Daoy (cell line): ENCODE results near the gene EZR. TPM values are rescaled to one million over a fixed set of nuclear protein-coding genes. Genes with fewer than 3 reads are reported as not detected.

Source experiments
- DNase-seq: peaks from one replicate; pipeline ENCODE4 v3.0.0-alpha.2; 2015; ENCODE audit warnings: low read depth
- total RNA-seq: library from RNA; depleted of rRNA; stranded (reverse); fragments of >200 nt; shearing (Covaris generic); gene quantifications from 2 replicates; pipeline ENCODE4 v1.2.3, GENCODE V29; 2014

Gene EZR
- total RNA-seq, 1 experiment from 2014 or later, result 325 TPM

- DNase-seq, result no peak
Measured at GRCh38 chr6:158762787-158763433, 56.3 kb downstream of the EZR start.

- DNase-seq, result no peak
Measured at GRCh38 chr6:158761746-158762145, 57.4 kb downstream of the EZR start.

GRCh38 chr6:158760618-158761250 is 58.4 kb downstream of the EZR start:
- DNase-seq, result no peak

- DNase-seq, result no peak
Measured at GRCh38 chr6:158759966-158760617, 59.1 kb downstream of the EZR start.

GRCh38 chr6:158758941-158759479 is 60.2 kb downstream of the EZR start:
- DNase-seq, result no peak

GRCh38 chr6:158758451-158758860 is 60.7 kb downstream of the EZR start:
- DNase-seq, result peak; percentile 53

DNA sequence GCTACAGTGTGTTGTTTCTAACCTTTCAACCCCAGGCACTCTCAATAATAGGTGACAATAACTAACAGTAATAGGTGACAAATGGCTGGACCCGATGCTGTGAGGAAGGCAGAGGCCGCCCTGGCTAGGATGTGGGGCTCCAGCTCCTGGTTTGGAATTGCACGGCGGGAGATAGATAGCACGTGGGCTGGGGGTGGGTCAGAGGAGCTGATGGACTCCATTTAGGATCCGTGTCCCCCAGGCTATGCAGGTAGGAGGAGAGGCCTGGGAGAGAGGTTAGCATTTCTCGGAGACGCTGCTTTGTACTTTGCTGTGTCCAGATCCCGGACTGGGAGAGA is 61.4 kb downstream of the EZR start:
- DNase-seq, result no peak

DNA sequence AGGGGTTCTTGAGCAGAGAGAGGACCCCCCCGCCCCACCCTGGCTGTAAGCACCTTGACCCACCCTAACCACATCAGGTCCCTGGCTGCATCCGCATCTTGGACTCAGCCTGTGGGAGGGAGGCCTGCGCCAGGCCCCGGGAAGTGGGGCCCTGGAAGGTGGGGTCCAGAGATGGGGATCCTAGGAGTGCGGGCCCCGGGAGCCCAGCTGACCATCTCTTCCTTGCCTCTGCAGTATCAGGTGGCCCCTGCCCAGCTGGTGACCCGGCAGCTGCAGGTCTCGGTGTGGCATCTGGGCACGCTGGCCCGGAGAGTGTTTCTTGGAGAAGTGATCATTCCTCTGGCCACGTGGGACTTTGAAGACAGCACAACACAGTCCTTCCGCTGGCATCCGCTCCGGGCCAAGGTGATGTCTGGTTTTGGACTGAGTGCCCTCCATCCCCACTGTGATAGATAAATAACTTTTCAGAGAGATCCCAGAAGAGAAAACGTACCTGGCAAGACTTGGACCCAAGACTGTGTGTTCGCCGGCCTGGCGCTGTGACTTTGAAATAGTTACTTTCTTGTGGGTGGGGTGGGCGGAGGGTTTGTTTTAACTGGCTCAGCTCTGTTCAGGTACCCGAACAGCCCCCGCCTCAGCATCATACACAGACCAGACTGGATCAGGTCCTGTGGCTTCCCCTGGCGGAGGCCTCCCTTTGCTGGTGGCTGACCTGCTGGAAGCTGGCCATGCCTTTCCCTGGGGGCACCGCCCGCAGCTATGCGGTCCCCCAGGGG is 62.0 kb downstream of the EZR start:
- DNase-seq, result no peak

GRCh38 chr6:158756126-158756525 is 63.0 kb downstream of the EZR start:
- no peak for DNase-seq

- DNase-seq, result no peak
Measured at GRCh38 chr6:158755636-158756035, 63.5 kb downstream of the EZR start.

- DNase-seq, result no peak
Measured at GRCh38 chr6:158754738-158755137, 64.4 kb downstream of the EZR start.

- no peak for DNase-seq
Measured at GRCh38 chr6:158753811-158754210, 65.4 kb downstream of the EZR start.

DNA sequence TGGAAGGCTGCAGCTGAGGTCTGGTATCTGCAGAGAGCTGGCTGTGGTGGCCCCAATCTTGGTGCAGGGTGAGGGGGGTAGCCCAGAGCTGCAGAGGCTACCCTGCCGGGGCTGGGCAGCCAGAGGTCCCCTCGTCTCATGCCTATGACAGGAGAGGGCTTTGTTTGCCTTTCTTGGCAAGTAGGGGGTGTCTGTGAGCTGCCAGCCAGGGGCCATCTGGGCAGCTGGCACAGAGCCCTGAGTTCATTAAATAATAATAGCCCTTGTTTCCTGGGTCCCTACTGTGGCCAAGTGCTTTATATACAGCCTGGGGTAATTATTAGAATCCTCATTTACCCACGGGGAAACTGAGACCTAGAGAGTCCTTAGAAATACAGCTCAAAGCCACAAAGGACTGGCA is 66.6 kb downstream of the EZR start:
- no peak for DNase-seq

GRCh38 chr6:158751921-158752320 is 67.2 kb downstream of the EZR start:
- DNase-seq, result no peak

GRCh38 chr6:158751224-158751623 is 67.9 kb downstream of the EZR start:
- DNase-seq, result no peak

DNA sequence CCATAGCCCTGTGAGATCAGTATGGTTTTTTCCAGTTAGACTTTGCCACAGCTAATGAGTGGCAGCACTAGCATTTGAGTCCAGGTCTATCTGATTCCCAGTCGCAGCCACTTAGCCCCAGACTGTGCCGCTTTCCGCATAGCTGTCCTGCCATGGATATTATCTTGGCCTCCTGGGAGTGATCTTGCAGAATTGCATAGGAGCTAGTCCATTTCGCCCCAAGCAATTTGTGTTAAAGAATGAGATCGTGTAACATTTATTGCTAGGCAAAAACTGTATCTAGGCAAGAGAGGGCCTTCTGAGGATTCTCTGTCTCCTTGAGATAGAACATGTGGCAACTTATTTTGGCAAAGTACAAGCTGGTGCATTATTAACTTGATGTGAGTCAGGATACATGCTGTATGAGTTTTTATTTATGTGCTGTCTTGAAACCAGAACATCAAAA is 74.2 kb downstream of the EZR start:
- no peak for DNase-seq

DNA sequence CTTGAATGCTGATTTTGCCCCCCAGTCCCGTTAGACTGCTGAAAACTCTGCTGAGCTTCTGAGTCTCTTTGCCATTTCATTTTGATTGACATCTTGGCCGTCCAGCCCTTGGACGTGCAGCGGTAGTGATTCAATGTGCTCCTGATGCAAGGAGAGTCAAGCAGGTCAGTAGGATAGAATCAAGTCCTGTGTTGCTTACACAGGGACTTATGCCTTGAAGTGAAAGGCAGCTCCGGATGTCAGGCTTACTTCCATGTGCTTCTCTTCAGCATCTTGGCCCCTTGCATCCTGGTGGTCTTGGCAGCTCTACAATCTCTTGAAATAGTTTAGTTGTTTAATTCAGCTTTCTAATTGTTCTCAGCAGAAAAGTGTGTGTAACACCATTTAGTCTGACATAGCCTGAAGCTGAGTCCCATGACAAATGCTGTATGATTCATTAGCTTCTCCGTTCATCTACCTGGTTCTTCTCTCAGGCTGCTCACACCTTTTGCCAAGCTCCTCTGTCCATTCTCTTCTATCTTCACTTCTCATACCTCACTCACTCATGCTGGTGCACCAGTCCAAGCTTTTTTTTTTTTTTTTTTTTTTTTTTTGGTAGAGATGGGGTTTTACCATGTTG is 76.0 kb downstream of the EZR start:
- no peak for DNase-seq

DNA sequence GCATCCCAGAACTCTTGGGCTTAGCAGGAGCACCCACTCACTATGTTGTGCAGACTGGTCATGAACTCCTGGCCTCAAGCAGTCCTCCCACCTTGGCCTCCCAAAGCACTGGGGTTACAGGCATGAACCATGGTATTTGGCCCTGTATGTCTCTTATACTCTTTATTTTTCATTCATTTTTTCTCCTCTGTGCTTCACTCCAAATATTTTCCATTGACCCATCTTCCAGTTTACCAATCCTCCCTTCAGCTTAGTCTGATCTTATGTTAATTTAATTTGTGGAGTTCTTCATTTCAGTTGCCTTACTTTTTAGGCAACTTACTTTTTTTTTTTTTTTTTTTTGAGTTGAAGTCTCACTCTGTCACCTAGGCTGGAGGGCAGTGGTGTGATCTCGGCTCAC is 79.5 kb downstream of the EZR start:
- no peak for DNase-seq

DNA sequence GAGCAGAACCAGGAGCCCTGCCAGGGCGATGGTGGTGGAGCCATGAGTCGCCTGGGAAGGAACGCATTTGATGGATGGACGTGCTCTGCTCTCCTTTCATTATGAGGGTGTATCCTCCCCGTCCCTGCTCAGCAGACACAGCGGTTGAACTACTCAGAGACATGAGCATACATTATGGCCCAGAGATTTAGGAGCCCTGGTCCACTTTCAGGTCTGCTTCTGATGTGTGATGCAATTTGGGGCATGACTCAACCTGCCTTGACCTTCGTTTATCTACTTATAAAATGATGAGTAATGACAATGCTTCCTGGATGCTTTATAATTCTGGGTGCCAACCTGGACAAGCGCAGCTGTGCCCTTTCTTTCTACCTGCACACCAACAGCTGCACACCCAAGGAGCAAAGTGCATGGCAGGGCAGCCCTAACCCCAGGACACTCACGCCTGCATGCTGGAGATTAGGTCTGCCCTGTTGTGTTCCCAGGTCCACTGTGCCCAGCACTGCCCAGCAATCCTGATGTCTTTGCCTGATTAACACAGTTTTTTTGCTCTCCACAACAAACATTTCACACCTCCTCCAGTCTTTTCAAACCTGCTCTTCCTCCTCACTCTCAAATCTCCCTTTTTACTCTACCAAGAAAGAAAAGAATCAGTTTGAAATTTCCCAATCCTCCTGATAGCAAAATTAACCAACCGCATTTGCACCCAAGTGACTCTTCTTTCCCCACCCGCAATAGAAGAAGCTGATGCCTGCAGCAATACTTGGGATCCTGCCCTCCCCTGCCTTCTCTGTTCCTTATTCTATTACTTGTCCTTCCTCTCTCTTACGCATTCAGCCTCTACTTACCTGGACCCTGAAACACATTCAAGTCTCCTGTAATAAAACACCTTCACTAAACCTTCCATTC is 81.2 kb downstream of the EZR start:
- DNase-seq, result peak; percentile 69

DNA sequence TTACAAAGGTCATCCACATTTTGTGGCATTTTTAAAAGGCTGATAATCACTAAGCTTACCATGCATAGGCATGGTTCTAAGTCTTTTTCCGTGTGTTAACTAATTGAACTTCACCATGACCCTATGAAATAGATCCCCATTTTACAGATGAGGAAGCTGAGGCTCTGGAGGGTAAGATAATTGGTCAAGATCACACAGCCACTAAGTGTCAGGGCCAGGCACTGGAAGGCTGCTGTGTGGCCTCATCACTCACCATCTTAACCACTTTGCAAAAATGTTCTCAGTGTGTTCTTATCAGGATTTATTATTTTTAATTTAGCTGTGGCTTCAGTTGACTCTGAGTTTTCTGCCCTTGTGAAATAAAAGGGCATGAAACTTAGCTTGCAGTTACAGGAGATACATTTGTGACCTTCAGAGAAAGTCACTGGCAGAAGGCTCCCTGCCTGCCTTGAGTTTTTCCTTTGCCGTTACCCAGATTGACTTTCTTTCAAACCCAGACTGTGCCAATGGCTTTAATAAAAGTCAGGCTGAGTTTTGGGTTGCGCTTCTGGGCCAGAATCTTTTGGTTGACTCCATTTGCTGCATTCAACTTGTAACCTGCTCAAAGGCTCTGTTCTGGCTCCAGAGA is 82.0 kb downstream of the EZR start:
- DNase-seq, result no peak
